GM21619 (cell line): Measurements from ENCODE around the gene DMP1.
"Not testable (repeated sequence)": the region's sequence is repeated elsewhere in the genome, so short reads cannot be mapped to it uniquely, and the experiment has no call there.

Source experiments
- ATAC-seq: cut with Tn5 transposase; IDR thresholded peaks from one replicate; pipeline ENCODE4 v1.9.1; 2021; ENCODE audit not compliant: unreplicated experiment

Gene DMP1

GRCh38 chr4:87679449-87680169 lies 29.5 kb downstream of the DMP1 start:
- ATAC-seq: no peak

GRCh38 chr4:87680271-87680670 lies 30.2 kb downstream of the DMP1 start:
- ATAC-seq: no peak

- no peak for ATAC-seq
Measured at GRCh38 chr4:87688316-87688715, 38.2 kb downstream of the DMP1 start.

- ATAC-seq: not testable (repeated sequence)
Measured at GRCh38 chr4:87690947-87691346, 40.9 kb downstream of the DMP1 start.

GRCh38 chr4:87692060-87692459 lies 42.0 kb downstream of the DMP1 start:
- ATAC-seq: not testable (repeated sequence)

- ATAC-seq: no peak
Measured at GRCh38 chr4:87697272-87697671, 47.2 kb downstream of the DMP1 start.

GRCh38 chr4:87697945-87698344 lies 47.9 kb downstream of the DMP1 start:
- no peak for ATAC-seq

- ATAC-seq: no peak
Measured at GRCh38 chr4:87698394-87698793, 48.3 kb downstream of the DMP1 start.

GRCh38 chr4:87704001-87704400 lies 53.9 kb downstream of the DMP1 start:
- no peak for ATAC-seq

- no peak for ATAC-seq
Measured at GRCh38 chr4:87707279-87707918, 57.3 kb downstream of the DMP1 start.
